ENCODE data around the gene C1orf198. TPM values are rescaled to one million over a fixed set of nuclear protein-coding genes. Genes with fewer than 3 reads are reported as not detected.

Gene C1orf198
- total RNA-seq, 1 donor from 2014 or later = 64.5 TPM

DNA sequence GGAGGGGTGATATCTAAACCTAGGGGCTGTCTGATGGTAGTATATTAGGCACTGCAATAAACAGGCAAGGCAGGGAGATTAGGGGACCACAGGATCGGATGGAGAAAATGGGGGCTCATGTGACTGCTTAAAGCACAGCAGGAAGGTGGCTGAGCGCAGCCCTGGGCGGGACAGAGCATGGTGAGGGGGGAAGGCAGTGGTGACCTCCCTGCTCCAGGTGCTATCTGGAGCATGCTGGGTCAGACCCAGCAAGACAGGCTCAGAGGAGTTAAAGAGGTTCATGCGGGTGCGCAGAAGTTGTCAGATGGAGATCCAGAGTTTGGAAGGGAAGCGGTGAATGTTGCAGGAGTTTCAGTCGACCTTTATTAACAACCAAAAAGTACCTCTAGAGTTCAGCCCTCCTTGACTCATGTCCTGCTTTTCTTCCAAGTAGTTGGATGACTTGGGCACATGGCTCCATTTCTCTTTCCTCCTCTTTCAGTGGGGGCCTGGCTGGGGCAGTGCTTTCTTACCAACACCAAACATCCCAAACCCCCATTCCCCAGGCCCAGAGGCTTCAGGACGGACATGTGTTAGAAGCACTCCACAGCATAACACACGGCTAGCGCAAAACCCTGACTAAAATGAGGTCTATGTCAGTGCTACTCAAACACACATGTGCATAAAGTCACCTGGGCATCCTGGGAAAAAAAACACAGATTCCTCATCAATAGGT lies 79.6 kb downstream of the C1orf198 start:
- no peak for DNase-seq (ENCODE audit: low spot score)

DNA sequence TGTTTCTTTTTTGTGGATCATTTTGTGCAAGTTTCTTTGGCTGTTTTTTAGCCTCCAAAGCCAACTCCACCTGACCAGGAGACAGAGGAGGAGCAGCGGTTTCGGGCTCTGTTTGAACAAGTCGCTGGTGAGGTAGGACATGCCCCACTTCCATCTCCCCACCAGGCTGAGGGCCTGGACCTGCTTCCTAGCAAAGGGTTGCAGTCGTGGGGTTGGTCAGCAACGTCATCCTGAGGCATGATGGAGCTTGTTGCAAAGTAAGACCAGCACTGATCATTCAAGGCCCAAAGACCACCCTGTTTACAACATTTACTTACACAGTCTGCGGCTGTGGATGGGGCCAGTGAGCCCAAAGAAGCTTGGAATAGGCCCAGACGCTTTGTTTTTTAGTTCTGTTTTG lies 80.8 kb downstream of the C1orf198 start:
- DNase-seq (ENCODE audit: low spot score) = no peak

Other genes starting within 250 kb of the C1orf198 start
- gene COG2, start 226.0 kb downstream of the C1orf198 start, total RNA-seq = 20.4 TPM
- gene AGT, start 154.4 kb downstream of the C1orf198 start, total RNA-seq = 3.7 TPM
- not detected for gene CAPN9, start 121.1 kb downstream of the C1orf198 start, total RNA-seq
- 16.1 TPM for gene TTC13, start 110.3 kb upstream of the C1orf198 start, total RNA-seq
- gene ARV1, start 110.6 kb upstream of the C1orf198 start, total RNA-seq = 12.9 TPM
- 181 TPM for gene FAM89A, start 171.7 kb upstream of the C1orf198 start, total RNA-seq

Data from mesenteric fat pad (tissue), 1 donor.